PFSK-1 (cell line): ENCODE results near the gene DAO.

Experiments used
- POLR2AphosphoS5 ChIP-seq: IDR thresholded peaks from 2 replicates; pipeline ENCODE4 v1.6.1; 2012; ENCODE audit warnings: low read depth, mild to moderate bottlenecking, control low read depth, low read length, moderate library complexity
- SIN3A ChIP-seq: IDR thresholded peaks from 2 replicates; pipeline ENCODE4 v1.6.1; 2012; ENCODE audit warnings: mild to moderate bottlenecking, low read length, moderate library complexity, borderline replicate concordance; ENCODE audit not compliant: insufficient read depth
- TAF1 ChIP-seq: IDR thresholded peaks from 2 replicates; pipeline ENCODE4 v1.6.1; 2012; ENCODE audit warnings: low read length, control low read depth, borderline replicate concordance; ENCODE audit not compliant: insufficient read depth
- TF ChIP-seq, protein P1 (sequence below), 2 experiments: IDR thresholded peaks; 2 replicates each; pipeline versions ENCODE4 v1.6.1 to v1.8.0; 2011 to 2012; ENCODE audit warnings: low read depth in 2 of 2, low read length in 2 of 2, control low read depth in 1 of 2, inconsistent platforms in 1 of 2, mild to moderate bottlenecking in 1 of 2, moderate library complexity in 1 of 2; ENCODE audit not compliant: insufficient read depth in 1 of 2

DNA sequence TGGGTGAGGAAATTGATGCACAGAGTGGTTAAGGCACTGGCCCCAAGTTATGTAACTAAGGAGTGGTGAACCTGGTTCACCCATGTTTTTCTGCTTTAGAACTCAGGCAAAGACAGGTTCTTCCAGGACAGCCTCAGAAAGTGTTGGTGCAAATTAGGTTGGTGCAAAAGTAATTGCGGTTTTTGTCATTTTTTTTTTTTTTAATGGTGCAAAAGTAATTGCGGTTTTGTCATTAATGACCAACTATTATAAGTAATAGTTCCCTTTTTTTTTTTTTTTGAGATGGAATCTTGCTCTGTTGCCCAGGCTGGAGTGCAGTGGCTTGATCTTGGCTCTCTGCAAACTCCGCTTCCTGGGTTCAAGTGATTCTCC is 17.3 kb upstream of the DAO start:
- TF ChIP-seq, protein P1, sequence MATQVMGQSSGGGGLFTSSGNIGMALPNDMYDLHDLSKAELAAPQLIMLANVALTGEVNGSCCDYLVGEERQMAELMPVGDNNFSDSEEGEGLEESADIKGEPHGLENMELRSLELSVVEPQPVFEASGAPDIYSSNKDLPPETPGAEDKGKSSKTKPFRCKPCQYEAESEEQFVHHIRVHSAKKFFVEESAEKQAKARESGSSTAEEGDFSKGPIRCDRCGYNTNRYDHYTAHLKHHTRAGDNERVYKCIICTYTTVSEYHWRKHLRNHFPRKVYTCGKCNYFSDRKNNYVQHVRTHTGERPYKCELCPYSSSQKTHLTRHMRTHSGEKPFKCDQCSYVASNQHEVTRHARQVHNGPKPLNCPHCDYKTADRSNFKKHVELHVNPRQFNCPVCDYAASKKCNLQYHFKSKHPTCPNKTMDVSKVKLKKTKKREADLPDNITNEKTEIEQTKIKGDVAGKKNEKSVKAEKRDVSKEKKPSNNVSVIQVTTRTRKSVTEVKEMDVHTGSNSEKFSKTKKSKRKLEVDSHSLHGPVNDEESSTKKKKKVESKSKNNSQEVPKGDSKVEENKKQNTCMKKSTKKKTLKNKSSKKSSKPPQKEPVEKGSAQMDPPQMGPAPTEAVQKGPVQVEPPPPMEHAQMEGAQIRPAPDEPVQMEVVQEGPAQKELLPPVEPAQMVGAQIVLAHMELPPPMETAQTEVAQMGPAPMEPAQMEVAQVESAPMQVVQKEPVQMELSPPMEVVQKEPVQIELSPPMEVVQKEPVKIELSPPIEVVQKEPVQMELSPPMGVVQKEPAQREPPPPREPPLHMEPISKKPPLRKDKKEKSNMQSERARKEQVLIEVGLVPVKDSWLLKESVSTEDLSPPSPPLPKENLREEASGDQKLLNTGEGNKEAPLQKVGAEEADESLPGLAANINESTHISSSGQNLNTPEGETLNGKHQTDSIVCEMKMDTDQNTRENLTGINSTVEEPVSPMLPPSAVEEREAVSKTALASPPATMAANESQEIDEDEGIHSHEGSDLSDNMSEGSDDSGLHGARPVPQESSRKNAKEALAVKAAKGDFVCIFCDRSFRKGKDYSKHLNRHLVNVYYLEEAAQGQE (IDR thresholded peaks at IDR 0.05; ENCODE audit: insufficient read depth in 1 of 2, low read depth in 2 of 2, low read length in 2 of 2), result no peak
- TF ChIP-seq POLR2AphosphoS5, result no peak
- TF ChIP-seq TAF1, result no peak
- TF ChIP-seq SIN3A, result no peak
